ENCODE data around the gene ZNF143.
"Not testable (repeated sequence)": the region's sequence is repeated elsewhere in the genome, so short reads cannot be mapped to it uniquely, and the experiment has no call there.

The ZNF143 gene

GRCh38 chr11:9460322-9461062 is at the start of gene ZNF143:
TSS of gene ZNF143 (plus strand) at chr11:9461012. CDS start at chr11:9471309, 10,297 bp downstream.
- H3K4me1 Mint-ChIP-seq: peaks cover 16% of the 10 kb centered on the region
- no peaks in the 10 kb centered on the region for H3K9me3 Mint-ChIP-seq
- peak within 1 kb of the TSS; percentile 98 for H3K27ac Mint-ChIP-seq
- ATAC-seq (ENCODE audit: low read depth) (peak; percentile 78), DNase-seq (ENCODE audit: low spot score in 2 of 2) (peak; percentile 98 to 99)
- H3K4me3 Mint-ChIP-seq: peak within 1 kb of the TSS; percentile 89
- H3K27me3 Mint-ChIP-seq: no peaks in the 10 kb centered on the region
- H3K36me3 Mint-ChIP-seq: peaks cover 3% of the 10 kb centered on the region

- Mint-ChIP-seq H3K36me3 (peaks cover 23% of the 10 kb centered on the region), H3K9me3 (no peaks in the 10 kb centered on the region), H3K4me1 (no peaks in the 10 kb centered on the region), H3K27ac (peak overlapping the region; percentile 60), H3K4me3 (no peak overlapping the region), H3K27me3 (no peaks in the 10 kb centered on the region)
- no peak for ATAC-seq (ENCODE audit: low read depth)
- DNase-seq (ENCODE audit: low spot score in 2 of 2): no peak
These were observed 32.1 kb upstream of the ZNF143 start for GRCh38 chr11:9428706-9429105.

- Mint-ChIP-seq H3K4me1 (no peaks in the 10 kb centered on the region), H3K27ac (no peak overlapping the region), H3K27me3 (no peaks in the 10 kb centered on the region), H3K36me3 (peaks cover 30% of the 10 kb centered on the region), H3K4me3 (no peak overlapping the region), H3K9me3 (no peaks in the 10 kb centered on the region)
- ATAC-seq (ENCODE audit: low read depth) (no peak), DNase-seq (ENCODE audit: low spot score in 2 of 2) (no peak)
These were observed 22.2 kb upstream of the ZNF143 start for GRCh38 chr11:9438611-9439010.

- H3K27ac Mint-ChIP-seq: peak overlapping the region; percentile 17
- H3K27me3 Mint-ChIP-seq: no peaks in the 10 kb centered on the region
- H3K4me3 Mint-ChIP-seq: no peak overlapping the region
- ATAC-seq (ENCODE audit: low read depth): no peak
- no peak for DNase-seq (ENCODE audit: low spot score in 2 of 2)
- H3K9me3 Mint-ChIP-seq: no peaks in the 10 kb centered on the region
- peaks cover 13% of the 10 kb centered on the region for H3K36me3 Mint-ChIP-seq
- no peaks in the 10 kb centered on the region for H3K4me1 Mint-ChIP-seq
These were observed 14.6 kb upstream of the ZNF143 start for GRCh38 chr11:9446230-9446629.

GRCh38 chr11:9448576-9449352 is 12.0 kb upstream of the ZNF143 start:
- H3K36me3 Mint-ChIP-seq: peaks cover 7% of the 10 kb centered on the region
- DNase-seq (ENCODE audit: low spot score in 2 of 2) (no peak), ATAC-seq (ENCODE audit: low read depth) (no peak)
- no peaks in the 10 kb centered on the region for H3K9me3 Mint-ChIP-seq
- H3K27ac Mint-ChIP-seq: no peak overlapping the region
- H3K4me3 Mint-ChIP-seq: no peak overlapping the region
- no peaks in the 10 kb centered on the region for H3K27me3 Mint-ChIP-seq
- no peaks in the 10 kb centered on the region for H3K4me1 Mint-ChIP-seq

- not testable (repeated sequence) for H3K27ac Mint-ChIP-seq; H3K27me3 Mint-ChIP-seq; ATAC-seq (ENCODE audit: low read depth); DNase-seq (ENCODE audit: low spot score in 2 of 2); H3K4me1 Mint-ChIP-seq; H3K4me3 Mint-ChIP-seq; H3K36me3 Mint-ChIP-seq; H3K9me3 Mint-ChIP-seq
These were observed 8.8 kb upstream of the ZNF143 start for GRCh38 chr11:9452023-9452422.

- Mint-ChIP-seq H3K27ac (no peak overlapping the region), H3K9me3 (no peaks in the 10 kb centered on the region)
These were observed 5.1 kb upstream of the ZNF143 start for GRCh38 chr11:9455722-9456121.

GRCh38 chr11:9459667-9460321 is 1.0 kb upstream of the ZNF143 start:
- Mint-ChIP-seq H3K9me3 (no peaks in the 10 kb centered on the region), H3K36me3 (peaks cover 3% of the 10 kb centered on the region), H3K27ac (peak overlapping the region; percentile 98), H3K4me1 (peaks cover 16% of the 10 kb centered on the region), H3K4me3 (peak overlapping the region; percentile 89), H3K27me3 (no peaks in the 10 kb centered on the region)
- ATAC-seq (ENCODE audit: low read depth) (no peak), DNase-seq (ENCODE audit: low spot score in 2 of 2) (peak in 1 of 2 donors; percentile 27)

More at GRCh38 chr11:9455722-9456121, 5.1 kb upstream of the ZNF143 start:
- DNase-seq (ENCODE audit: low spot score in 2 of 2) (no peak), ATAC-seq (ENCODE audit: low read depth) (no peak)
- no peak overlapping the region for H3K4me3 Mint-ChIP-seq
- no peaks in the 10 kb centered on the region for H3K36me3 Mint-ChIP-seq
- no peaks in the 10 kb centered on the region for H3K27me3 Mint-ChIP-seq
- peaks cover 3% of the 10 kb centered on the region for H3K4me1 Mint-ChIP-seq

GRCh38 chr11:9461063-9461759 is 399 bp downstream of the ZNF143 start:
- peak overlapping the region; percentile 98 for H3K27ac Mint-ChIP-seq

GRCh38 chr11:9461760-9462134 is 935 bp downstream of the ZNF143 start:
- peak overlapping the region; percentile 89 for H3K4me3 Mint-ChIP-seq
- H3K36me3 Mint-ChIP-seq: peaks cover 3% of the 10 kb centered on the region

More at GRCh38 chr11:9461063-9461759, 399 bp downstream of the ZNF143 start:
- Mint-ChIP-seq H3K4me3 (peak overlapping the region; percentile 89), H3K27me3 (no peaks in the 10 kb centered on the region), H3K9me3 (no peaks in the 10 kb centered on the region), H3K36me3 (peaks cover 3% of the 10 kb centered on the region), H3K4me1 (peaks cover 16% of the 10 kb centered on the region)
- ATAC-seq (ENCODE audit: low read depth) (peak; percentile 54), DNase-seq (ENCODE audit: low spot score in 2 of 2) (peak; percentile 84 to 88)

GRCh38 chr11:9462172-9462799 is 1.5 kb downstream of the ZNF143 start:
- Mint-ChIP-seq H3K9me3 (no peaks in the 10 kb centered on the region), H3K36me3 (peaks cover 4% of the 10 kb centered on the region), H3K27me3 (no peaks in the 10 kb centered on the region), H3K27ac (peak overlapping the region; percentile 98), H3K4me3 (peak overlapping the region; percentile 89), H3K4me1 (peaks cover 20% of the 10 kb centered on the region)
- no peak for ATAC-seq (ENCODE audit: low read depth)
- no peak for DNase-seq (ENCODE audit: low spot score in 2 of 2)

More at GRCh38 chr11:9461760-9462134, 935 bp downstream of the ZNF143 start:
- H3K27ac Mint-ChIP-seq: peak overlapping the region; percentile 98
- H3K4me1 Mint-ChIP-seq: peaks cover 18% of the 10 kb centered on the region
- DNase-seq (ENCODE audit: low spot score in 2 of 2): peak in 1 of 2 donors; percentile 11
- no peaks in the 10 kb centered on the region for H3K9me3 Mint-ChIP-seq
- ATAC-seq (ENCODE audit: low read depth): no peak
- H3K27me3 Mint-ChIP-seq: no peaks in the 10 kb centered on the region

GRCh38 chr11:9462806-9463537 is 2.2 kb downstream of the ZNF143 start:
- Mint-ChIP-seq H3K4me3 (peak overlapping the region; percentile 81), H3K27me3 (no peaks in the 10 kb centered on the region), H3K9me3 (no peaks in the 10 kb centered on the region), H3K36me3 (peaks cover 7% of the 10 kb centered on the region), H3K27ac (peak overlapping the region; percentile 98), H3K4me1 (peaks cover 20% of the 10 kb centered on the region)
- no peak for DNase-seq (ENCODE audit: low spot score in 2 of 2)
- no peak for ATAC-seq (ENCODE audit: low read depth)

GRCh38 chr11:9470765-9471164 is 10.0 kb downstream of the ZNF143 start:
- no peak for DNase-seq (ENCODE audit: low spot score in 2 of 2)
- H3K9me3 Mint-ChIP-seq: no peaks in the 10 kb centered on the region
- peaks cover 10% of the 10 kb centered on the region for H3K4me1 Mint-ChIP-seq
- peaks cover 23% of the 10 kb centered on the region for H3K36me3 Mint-ChIP-seq
- no peak for ATAC-seq (ENCODE audit: low read depth)
- H3K27me3 Mint-ChIP-seq: no peaks in the 10 kb centered on the region
- H3K27ac Mint-ChIP-seq: peak overlapping the region; percentile 33
- H3K4me3 Mint-ChIP-seq: no peak overlapping the region

All from memory B cell (primary cell).